Chondrocyte (in vitro differentiated cells): ENCODE measurements around the gene PROKR1. TPM values are rescaled to one million over a fixed set of nuclear protein-coding genes. Genes with fewer than 3 reads are reported as not detected.

Source experiments
- DNase-seq: peaks from one replicate; pipeline ENCODE4 v3.0.0; 2021; ENCODE audit warnings: mixed read lengths, low spot score
- H3K27ac Mint-ChIP-seq: one replicate; pipeline ENCODE4 v1.8.0; 2021; ENCODE audit warnings: mild to moderate bottlenecking, moderate library complexity, mixed read lengths; ENCODE audit not compliant: unreplicated experiment
- H3K27me3 Mint-ChIP-seq: 2 replicates; pipeline ENCODE4 v1.8.0; 2021; ENCODE audit warnings: low read depth, mixed read lengths
- H3K36me3 Mint-ChIP-seq: 2 replicates; pipeline ENCODE4 v1.8.0; 2021; ENCODE audit warnings: low read depth, mixed read lengths
- H3K4me1 Mint-ChIP-seq: 2 replicates; pipeline ENCODE4 v1.8.0; 2021; ENCODE audit warnings: low read depth, mild to moderate bottlenecking, mixed read lengths
- H3K4me3 Mint-ChIP-seq: one replicate; pipeline ENCODE4 v1.8.0; 2021; ENCODE audit warnings: mild to moderate bottlenecking, moderate library complexity, mixed read lengths; ENCODE audit not compliant: unreplicated experiment
- H3K9me3 Mint-ChIP-seq: 2 replicates; pipeline ENCODE4 v1.8.0; 2021; ENCODE audit warnings: low read depth, mixed read lengths
- total RNA-seq: library from RNA; stranded (reverse); gene quantifications from 3 replicates; pipeline ENCODE4 v1.2.1, GENCODE V29; 2021
- TF ChIP-seq, protein P1 (sequence below): fragments of 200-600 bp; sonication (generic); IDR thresholded peaks from 2 replicates; pipeline ENCODE4 v1.5.0; 2021; ENCODE audit warnings: antibody characterized with exemption, mild to moderate bottlenecking, moderate library complexity

Gene PROKR1
- total RNA-seq, 1 donor from 2014 or later = not detected

- peaks cover 2% of the 10 kb centered on the region for H3K36me3 Mint-ChIP-seq
- no peaks in the 10 kb centered on the region for H3K4me1 Mint-ChIP-seq
- no peak for DNase-seq
- H3K4me3 Mint-ChIP-seq = no peak overlapping the region
- TF ChIP-seq, protein P1, sequence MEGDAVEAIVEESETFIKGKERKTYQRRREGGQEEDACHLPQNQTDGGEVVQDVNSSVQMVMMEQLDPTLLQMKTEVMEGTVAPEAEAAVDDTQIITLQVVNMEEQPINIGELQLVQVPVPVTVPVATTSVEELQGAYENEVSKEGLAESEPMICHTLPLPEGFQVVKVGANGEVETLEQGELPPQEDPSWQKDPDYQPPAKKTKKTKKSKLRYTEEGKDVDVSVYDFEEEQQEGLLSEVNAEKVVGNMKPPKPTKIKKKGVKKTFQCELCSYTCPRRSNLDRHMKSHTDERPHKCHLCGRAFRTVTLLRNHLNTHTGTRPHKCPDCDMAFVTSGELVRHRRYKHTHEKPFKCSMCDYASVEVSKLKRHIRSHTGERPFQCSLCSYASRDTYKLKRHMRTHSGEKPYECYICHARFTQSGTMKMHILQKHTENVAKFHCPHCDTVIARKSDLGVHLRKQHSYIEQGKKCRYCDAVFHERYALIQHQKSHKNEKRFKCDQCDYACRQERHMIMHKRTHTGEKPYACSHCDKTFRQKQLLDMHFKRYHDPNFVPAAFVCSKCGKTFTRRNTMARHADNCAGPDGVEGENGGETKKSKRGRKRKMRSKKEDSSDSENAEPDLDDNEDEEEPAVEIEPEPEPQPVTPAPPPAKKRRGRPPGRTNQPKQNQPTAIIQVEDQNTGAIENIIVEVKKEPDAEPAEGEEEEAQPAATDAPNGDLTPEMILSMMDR = no peak
- peaks cover 26% of the 10 kb centered on the region for H3K9me3 Mint-ChIP-seq
- H3K27ac Mint-ChIP-seq = no peak overlapping the region
- H3K27me3 Mint-ChIP-seq = no peaks in the 10 kb centered on the region
Observed at GRCh38 chr2:68612765-68613519, 30.4 kb upstream of the PROKR1 start.

DNA sequence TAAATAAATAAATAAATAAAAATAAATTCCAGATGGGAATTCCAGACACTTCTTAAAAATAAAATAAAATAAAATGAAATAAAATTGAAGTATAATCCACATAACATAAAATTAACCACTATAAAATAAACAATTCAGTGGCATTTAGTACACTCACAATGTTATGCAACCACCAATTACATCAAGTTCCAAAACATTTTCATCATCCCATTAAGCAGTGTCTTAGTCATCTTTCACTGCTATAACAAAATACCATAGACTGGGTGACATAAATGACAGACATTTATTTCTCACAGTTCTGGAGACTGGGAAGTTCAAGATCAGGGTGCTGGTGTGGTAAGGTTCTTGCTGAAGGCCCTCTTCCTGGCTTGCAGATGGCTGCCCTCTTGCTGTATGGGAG is 22.6 kb upstream of the PROKR1 start:
- Mint-ChIP-seq H3K9me3 (peaks cover 16% of the 10 kb centered on the region), H3K4me1 (no peaks in the 10 kb centered on the region), H3K36me3 (no peaks in the 10 kb centered on the region), H3K4me3 (no peak overlapping the region), H3K27ac (no peak overlapping the region), H3K27me3 (no peaks in the 10 kb centered on the region)
- DNase-seq = no peak
- TF ChIP-seq, protein P1 = no peak

DNA sequence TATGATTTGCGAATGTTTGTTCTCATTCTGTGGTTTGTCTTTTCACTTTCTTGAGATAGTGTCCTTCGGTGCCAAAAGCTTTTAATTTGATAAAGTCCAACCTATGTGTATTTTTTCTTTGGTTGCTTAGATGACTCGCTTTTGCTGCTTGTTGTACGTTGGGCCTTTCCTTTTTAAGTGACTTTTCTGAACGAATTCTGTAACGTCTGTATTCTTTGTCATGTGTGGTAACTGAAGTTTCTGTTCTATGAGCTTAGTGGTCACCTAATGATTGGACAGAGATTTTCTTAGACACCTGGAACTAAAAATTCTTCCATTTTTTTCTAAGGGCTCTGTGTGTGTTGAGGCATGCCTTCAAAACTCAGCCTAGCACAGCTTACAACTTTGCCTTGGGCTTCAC is 19.6 kb upstream of the PROKR1 start:
- Mint-ChIP-seq H3K4me1 (no peaks in the 10 kb centered on the region), H3K27me3 (peaks cover 4% of the 10 kb centered on the region), H3K4me3 (no peak overlapping the region), H3K9me3 (peaks cover 17% of the 10 kb centered on the region), H3K36me3 (peaks cover under 1% of the 10 kb centered on the region), H3K27ac (no peak overlapping the region)
- TF ChIP-seq, protein P1 = no peak
- no peak for DNase-seq

- H3K27me3 Mint-ChIP-seq = peaks cover 19% of the 10 kb centered on the region
- H3K27ac Mint-ChIP-seq = no peak overlapping the region
- H3K9me3 Mint-ChIP-seq = peaks cover 9% of the 10 kb centered on the region
- TF ChIP-seq, protein P1 = no peak
- no peak for DNase-seq
- H3K36me3 Mint-ChIP-seq = peaks cover 2% of the 10 kb centered on the region
- H3K4me3 Mint-ChIP-seq = no peak overlapping the region
- H3K4me1 Mint-ChIP-seq = no peaks in the 10 kb centered on the region
Observed at GRCh38 chr2:68627615-68628014, 15.8 kb upstream of the PROKR1 start.

DNA sequence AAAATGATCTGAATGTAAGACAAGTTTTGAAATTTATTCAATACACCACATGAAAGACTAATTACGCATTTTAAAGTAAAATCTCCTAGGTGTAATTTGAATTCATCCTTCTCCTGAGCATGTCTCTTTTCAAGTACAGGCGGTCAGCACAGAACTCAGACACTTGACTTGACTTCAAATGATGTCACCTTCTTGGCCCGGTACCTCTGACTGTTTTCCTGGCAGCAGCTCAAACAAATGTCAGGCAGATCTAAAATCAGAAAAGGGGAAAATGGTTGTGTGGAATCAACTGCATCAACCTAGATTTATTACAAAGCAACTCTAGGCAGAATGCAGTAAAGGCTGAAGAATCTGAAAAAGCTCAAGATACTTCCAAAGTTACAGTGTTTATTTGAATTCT is 11.4 kb upstream of the PROKR1 start:
- Mint-ChIP-seq H3K4me3 (no peak overlapping the region), H3K36me3 (peaks cover 2% of the 10 kb centered on the region), H3K9me3 (peaks cover 3% of the 10 kb centered on the region), H3K4me1 (no peaks in the 10 kb centered on the region), H3K27me3 (peaks cover 31% of the 10 kb centered on the region), H3K27ac (no peak overlapping the region)
- TF ChIP-seq, protein P1 = no peak
- DNase-seq = no peak
